SK-N-SH (cell line): ENCODE data around the gene BCL6. TPM values are rescaled to one million over a fixed set of nuclear protein-coding genes. Genes with fewer than 3 reads are reported as not detected.
A peak's percentile ranks its signal among the peaks of the same experiment; 100 is the strongest.

Experiments
- CTCF ChIA-PET: fragments of 300-600, 350-600 bp; formaldehyde crosslinking; extraction: SDS; loops from one replicate; lab custom pipeline; 2021; lab: Yijun Ruan, JAX
- POLR2A ChIA-PET: fragments of 350-600 bp; sonication (Branson Sonifier 250); formaldehyde crosslinking; extraction: SDS; loops from one replicate; lab custom pipeline; 2020; ENCODE audit warnings: antibody characterized with exemption, inconsistent platforms; lab: Yijun Ruan, JAX
- DNase-seq: peaks from one replicate; pipeline ENCODE4 v3.0.0; 2012
- H2AFZ ChIP-seq: fragments of 200-600 bp; sonication (generic); 2 replicates; pipeline ENCODE4 v1.8.1; 2016; ENCODE audit warnings: antibody characterized with exemption, mild to moderate bottlenecking, low read depth
- H3F3A ChIP-seq: fragments of 200-600 bp; sonication (generic); replicated peaks from 2 replicates; pipeline ENCODE3; 2016; ENCODE audit warnings: antibody characterized with exemption, mild to moderate bottlenecking; ENCODE audit not compliant: insufficient read depth
- H3K27ac ChIP-seq, 2 experiments: fragments of 200-500 bp in 1 of 2; fragments of 200-600 bp in 1 of 2; sonication (Bioruptor generic) in 1 of 2; sonication (generic), shearing (Covaris generic) in 1 of 2; 2 replicates each; pipeline versions ENCODE4 v1.5.1 to v1.6.1; 2014 to 2016; ENCODE audit warnings: low read depth in 2 of 2, inconsistent platforms in 1 of 2, low read length in 1 of 2, mild to moderate bottlenecking in 1 of 2, mixed read lengths in 1 of 2
- H3K27me3 ChIP-seq: fragments of 200-600 bp; sonication (generic), shearing (Covaris generic); 2 replicates; pipeline ENCODE4 v1.6.1; 2016; ENCODE audit warnings: mixed run types; ENCODE audit not compliant: insufficient read depth
- H3K36me3 ChIP-seq, 2 experiments: fragments of 200-500 bp in 1 of 2; fragments of 200-600 bp in 1 of 2; sonication (Bioruptor generic) in 1 of 2; sonication (generic) in 1 of 2; replicated peaks in 1 of 2; 2 replicates each; pipeline versions ENCODE3 to v1.5.1; 2014 to 2016; ENCODE audit warnings: low read length in 1 of 2, mild to moderate bottlenecking in 1 of 2; ENCODE audit not compliant: insufficient read depth in 2 of 2, control insufficient read depth in 1 of 2
- H3K4me1 ChIP-seq, 2 experiments: fragments of 200-500 bp in 1 of 2; fragments of 200-600 bp in 1 of 2; sonication (Bioruptor generic) in 1 of 2; sonication (generic), shearing (Covaris generic) in 1 of 2; 2 replicates each; pipeline versions ENCODE4 v1.5.1 to v1.6.1; 2014 to 2016; ENCODE audit warnings: low read depth in 1 of 2, low read length in 1 of 2, mixed run types in 1 of 2; ENCODE audit not compliant: insufficient read depth in 2 of 2, control insufficient read depth in 1 of 2
- H3K4me2 ChIP-seq: fragments of 200-600 bp; sonication (generic), shearing (Covaris generic); 2 replicates; pipeline ENCODE4 v1.6.1; 2017; ENCODE audit warnings: mixed run types
- H3K4me3 ChIP-seq, 2 experiments: fragments of 200-500 bp in 1 of 2; fragments of 200-600 bp in 1 of 2; sonication (Bioruptor generic) in 1 of 2; sonication (generic), shearing (Covaris generic) in 1 of 2; 2 replicates each; pipeline versions ENCODE4 v1.5.1 to v1.8.1; 2014 to 2016; ENCODE audit warnings: low read depth in 2 of 2, inconsistent platforms in 1 of 2, low read length in 1 of 2, mild to moderate bottlenecking in 1 of 2, mixed read lengths in 1 of 2, moderate library complexity in 1 of 2
- H3K79me2 ChIP-seq: fragments of 200-600 bp; sonication (generic); 2 replicates; pipeline ENCODE4 v1.8.1; 2017; ENCODE audit warnings: mild to moderate bottlenecking; ENCODE audit not compliant: insufficient read depth
- H3K9ac ChIP-seq: fragments of 200-600 bp; sonication (generic); 2 replicates; pipeline ENCODE4 v1.6.1; 2017; ENCODE audit warnings: mixed run types
- H3K9me2 ChIP-seq: fragments of 200-600 bp; sonication (generic); 2 replicates; pipeline ENCODE4 v1.6.1; 2017; ENCODE audit warnings: mixed run types
- H3K9me3 ChIP-seq: fragments of 200-600 bp; sonication (generic); 2 replicates; pipeline ENCODE4 v1.6.1; 2017; ENCODE audit warnings: mixed run types, mild to moderate bottlenecking, moderate library complexity
- H4K20me1 ChIP-seq: fragments of 200-600 bp; sonication (generic); 2 replicates; pipeline ENCODE4 v1.6.1; 2017; ENCODE audit warnings: mild to moderate bottlenecking, mixed run types; ENCODE audit not compliant: insufficient read depth
- CTCF ChIP-seq: fragments of 200-600 bp; sonication (generic); IDR thresholded peaks from 2 replicates; pipeline ENCODE4 v1.6.1; 2017; ENCODE audit warnings: antibody characterized with exemption, mild to moderate bottlenecking, moderate library complexity
- ELF1 ChIP-seq: IDR thresholded peaks from 2 replicates; pipeline ENCODE4 v1.4.0; 2012
- EP300 ChIP-seq, 2 experiments: IDR thresholded peaks; 2 replicates each; pipeline versions ENCODE4 v1.4.0 to v1.6.1; 2012; ENCODE audit warnings: borderline replicate concordance in 1 of 2, low read depth in 1 of 2, low read length in 1 of 2
- FOXJ3 ChIP-seq: sonication (generic); formaldehyde crosslinking; IDR thresholded peaks from 2 replicates; pipeline ENCODE4 v1.5.1; 2020; ENCODE audit warnings: mild to moderate bottlenecking, missing genetic modification reagents
- FOXM1 ChIP-seq: IDR thresholded peaks from 2 replicates; pipeline ENCODE4 v1.4.0; 2012; ENCODE audit warnings: low read depth, mild to moderate bottlenecking
- JUND ChIP-seq: IDR thresholded peaks from 2 replicates; pipeline ENCODE4 v1.4.0; 2012
- MAX ChIP-seq: IDR thresholded peaks from 2 replicates; pipeline ENCODE4 v1.4.0; 2012; ENCODE audit warnings: low read depth
- MXI1 ChIP-seq: IDR thresholded peaks from 2 replicates; pipeline ENCODE4 v1.6.1; 2012; ENCODE audit warnings: mild to moderate bottlenecking, low read depth, low read length, improper control_type of control experiment
- PBX3 ChIP-seq: IDR thresholded peaks from 2 replicates; pipeline ENCODE4; 2012
- POLR2AphosphoS5 ChIP-seq: IDR thresholded peaks from 2 replicates; pipeline ENCODE4 v1.6.1; 2012; ENCODE audit warnings: low read depth, low read length
- REST ChIP-seq: IDR thresholded peaks from 2 replicates; pipeline ENCODE4 v1.6.1; 2012; ENCODE audit warnings: mild to moderate bottlenecking, low read depth, low read length, moderate library complexity
- RXRA ChIP-seq: IDR thresholded peaks from 2 replicates; pipeline ENCODE4 v1.4.0; 2012; ENCODE audit warnings: low read depth, mild to moderate bottlenecking, borderline replicate concordance
- SIN3A ChIP-seq: IDR thresholded peaks from 2 replicates; pipeline ENCODE4 v1.6.1; 2012; ENCODE audit warnings: low read depth, mild to moderate bottlenecking, low read length, moderate library complexity, borderline replicate concordance
- SMC3 ChIP-seq: IDR thresholded peaks from 2 replicates; pipeline ENCODE4 v1.6.1; 2012; ENCODE audit warnings: low read depth, low read length, improper control_type of control experiment
- TEAD4 ChIP-seq: IDR thresholded peaks from 2 replicates; pipeline ENCODE4 v1.4.0; 2012; ENCODE audit warnings: mild to moderate bottlenecking, borderline replicate concordance; ENCODE audit not compliant: insufficient read depth
- USF2 ChIP-seq: fragments of 150-350 bp; IDR thresholded peaks from 2 replicates; pipeline ENCODE4 v1.6.1; 2017; ENCODE audit warnings: antibody characterized with exemption, low read length, low read depth, borderline replicate concordance
- YY1 ChIP-seq: IDR thresholded peaks from 2 replicates; pipeline ENCODE4 v1.4.0; 2012; ENCODE audit warnings: low read depth, mild to moderate bottlenecking
- ZBTB33 ChIP-seq: IDR thresholded peaks from 2 replicates; pipeline ENCODE4 v1.4.0; 2012; ENCODE audit warnings: low read depth, borderline replicate concordance
- WGBS: methylation state at CpG from one replicate; pipeline ENCODE4 v1.1.6; 2017; ENCODE audit warnings: low lambda C conversion rate; 5-methylcytosine and 5-hydroxymethylcytosine counted together
- polyA plus RNA-seq, 3 experiments: library from polyadenylated mRNA; depleted of rRNA; stranded (reverse); fragments of >200 nt; gene quantifications; 2 replicates each; pipeline ENCODE4 v1.2.3, GENCODE V29; 2012

BCL6 gene
- polyA plus RNA-seq, 1 of the 3 experiments (the other 2 are of a cell fraction): 13.8 TPM

- H3K36me3 ChIP-seq: no peaks in the 10 kb centered on the region
- peaks cover 26% of the 10 kb centered on the region for H3K79me2 ChIP-seq
- POLR2A ChIA-PET: no interaction called here
- H3K4me2 ChIP-seq: peak overlapping the region; percentile 93; the same call in 1 of the 2 replicates
- WGBS: 39% methylated on average over 5 of the region's 5 CpGs
- H3K27me3 ChIP-seq: no peaks in the 10 kb centered on the region
- H3K4me3 ChIP-seq: no peak overlapping the region
- TF ChIP-seq FOXJ3 (CRISPR knock-in tag) (no peak), JUND (no peak), MAX (no peak), RXRA (no peak), PBX3 (no peak), POLR2AphosphoS5 (no peak), EP300 (IDR thresholded peaks at IDR 0.05; ENCODE audit: borderline replicate concordance in 1 of 2, low read depth in 1 of 2, low read length in 1 of 2) (no peak), ELF1 (no peak), MXI1 (no peak), TEAD4 (no peak), USF2 (no peak), REST (no peak), SMC3 (no peak), CTCF (no peak), ZBTB33 (no peak), FOXM1 (no peak), SIN3A (no peak), YY1 (no peak)
- no peak overlapping the region for H2AFZ ChIP-seq
- DNase-seq: no peak
- no peaks in the 10 kb centered on the region; the same call in 1 of the 2 replicates for H4K20me1 ChIP-seq
- H3K4me1 ChIP-seq: peaks cover 9 to 11% of the 10 kb centered on the region in 2 experiments; a peak in 2 of 4 replicates
- H3K27ac ChIP-seq: peak overlapping the region in 1 of 2 experiments; percentile 22; a peak in 1 of 4 replicates
- H3F3A ChIP-seq: no peaks in the 10 kb centered on the region
- H3K9me2 ChIP-seq: no peaks in the 10 kb centered on the region
- peak overlapping the region; percentile 17; the same call in 1 of the 2 replicates for H3K9ac ChIP-seq
- CTCF ChIA-PET: interaction anchor here (0.7 to 4.6 kb wide), 11 partner anchors 9 to 1210 kb away, joined by 3 to 61 read pairs (median 3); no protein-coding TSS in a partner anchor
- no peaks in the 10 kb centered on the region for H3K9me3 ChIP-seq
Observed at GRCh38 chr3:187747506-187747905, 2.2 kb upstream of the BCL6 start.
